ENCODE results near the gene RASL12. TPM values are rescaled to one million over a fixed set of nuclear protein-coding genes. Genes with fewer than 3 reads are reported as not detected.

Gene RASL12
- total and polyA plus RNA-seq, 2 of the 4 experiments (the other 2 are of a cell fraction), result 0.18 to 0.22 TPM

GRCh38 chr15:65115086-65115485 is 47.3 kb upstream of the RASL12 start, which contains the start of gene UBAP1L:
Gene UBAP1L, minus strand, starts transcription at chr15:65115200. Its CDS starts 8,985 bp downstream, at chr15:65106215.
- Histone ChIP-seq H3K36me3 (ENCODE audit: control insufficient read depth, insufficient read depth, low read length) (peaks cover 30% of the 10 kb centered on the region), H3K9me3 (ENCODE audit: control insufficient read depth, insufficient read depth, low read length) (no peaks in the 10 kb centered on the region), H3K56ac (ENCODE audit: extremely low read depth, insufficient read depth, low read length) (no peak within 1 kb of the TSS), H2AFZ (replicated peaks; ENCODE audit: low read length, poor library complexity) (no peak within 1 kb of the TSS), H2BK120ac (ENCODE audit: low read depth, low read length) (no peak within 1 kb of the TSS), H3K18ac (ENCODE audit: low read depth, low read length) (no peak within 1 kb of the TSS), H4K20me1 (ENCODE audit: insufficient read depth, low read length) (peaks cover 10% of the 10 kb centered on the region), H3K23ac (ENCODE audit: low read depth, low read length) (no peak within 1 kb of the TSS), H4K5ac (ENCODE audit: low read depth, low read length) (no peak within 1 kb of the TSS), H3K27me3 (ENCODE audit: control insufficient read depth, insufficient read depth, low read length) (no peaks in the 10 kb centered on the region), H3K4me3 (ENCODE audit: insufficient read depth, low read depth, low read length) (no peak within 1 kb of the TSS), H2BK20ac (ENCODE audit: low read depth, low read length) (no peak within 1 kb of the TSS), H3K9ac (ENCODE audit: low read depth, low read length) (no peak within 1 kb of the TSS), H3K4me1 (ENCODE audit: control insufficient read depth, insufficient read depth, low read length) (no peaks in the 10 kb centered on the region), H3K4me2 (ENCODE audit: low read depth, low read length) (no peak within 1 kb of the TSS), H3K27ac (ENCODE audit: insufficient read depth, low read length) (no peak within 1 kb of the TSS), H2BK5ac (ENCODE audit: low read depth, low read length, poor library complexity, severe bottlenecking) (no peak within 1 kb of the TSS), H2BK15ac (ENCODE audit: low read depth, low read length) (no peak within 1 kb of the TSS), H3K9me1 (ENCODE audit: insufficient read depth, low read length) (peaks cover 9% of the 10 kb centered on the region; the same call in 1 of the 2 replicates), H3K79me1 (ENCODE audit: low read depth in 1 of 2, low read length in 2 of 2) (peaks cover 8 to 9% of the 10 kb centered on the region in 2 experiments; a peak in 3 of 4 replicates), H2AK9ac (replicated peaks; ENCODE audit: low read depth, low read length, poor library complexity) (no peak within 1 kb of the TSS), H2AK5ac (ENCODE audit: low read depth, low read length) (no peak within 1 kb of the TSS), H4K91ac (ENCODE audit: insufficient read depth, low read depth, low read length) (no peak within 1 kb of the TSS), H3K4ac (ENCODE audit: low read depth, low read length) (no peak within 1 kb of the TSS), H3K14ac (replicated peaks; ENCODE audit: low read depth, low read length) (no peak within 1 kb of the TSS), H4K8ac (ENCODE audit: low read depth in 2 of 2, low read length in 2 of 2) (no peak within 1 kb of the TSS)
- ChIA-PET CTCF (no interaction called here), POLR2A (ENCODE audit: unreplicated experiment) (no interaction called here)
- no peak for TF ChIP-seq MXI1 (IDR thresholded peaks at IDR 0.05; ENCODE audit: borderline replicate concordance, low read depth, low read length)
- no peak for TF ChIP-seq FOS (IDR thresholded peaks at IDR 0.05; ENCODE audit: low read depth, low read length)
- no peak for TF ChIP-seq MAZ (IDR thresholded peaks at IDR 0.05; ENCODE audit: borderline replicate concordance, low read depth, low read length)
- no peak for TF ChIP-seq USF2 (IDR thresholded peaks at IDR 0.05; ENCODE audit: low read depth, low read length)
- TF ChIP-seq ELK1 (IDR thresholded peaks at IDR 0.05; ENCODE audit: borderline replicate concordance, low read depth, low read length), result no peak
- no peak for TF ChIP-seq RCOR1 (IDR thresholded peaks at IDR 0.05; ENCODE audit: insufficient replicate concordance, low read length)
- TF ChIP-seq POLR2A (IDR thresholded peaks at IDR 0.05; ENCODE audit: low read depth, low read length), result no peak
- TF ChIP-seq NFE2L2 (IDR thresholded peaks at IDR 0.05; ENCODE audit: low read depth, low read length), result no peak
- in situ Hi-C loops (cut with MboI; ENCODE audit: low sequenced_read_pairs) (no loop called here), intact Hi-C loops (cut with micrococcal nuclease) (loop anchor here (10.0 kb wide), 1 partner anchor 50 kb away; no protein-coding TSS in a partner anchor), dilution Hi-C loops (cut with HindIII; ENCODE audit: low sequenced_read_pairs, unreplicated experiment) (no loop called here)
- no CpG with 5 or more reads among the region's 2 CpGs for WGBS, 2 experiments (ENCODE audit: extremely low coverage in 2 of 2, insufficient read length in 1 of 2)
- no peak for DNase-seq
- BruUV-seq (replicated peaks), result no TSS peak
- no peak for ATAC-seq (ENCODE audit: low read depth)

Measured in IMR-90 (cell line).